Upper lobe of left lung (tissue), 6 donors: ENCODE results near the gene GALNT10. TPM values are rescaled to one million over a fixed set of nuclear protein-coding genes. Genes with fewer than 3 reads are reported as not detected.

ENCODE experiments used
- ATAC-seq, 2 donors: fragments of 200-7000 bp; cut with Tn5 transposase; one replicate each; pipeline ENCODE4 v1.9.1; 2022; ENCODE audit warnings: mild to moderate bottlenecking in 2 of 2, moderate library complexity in 2 of 2; ENCODE audit not compliant: low FRiP score in 2 of 2
- DNase-seq, 2 donors: peaks; one replicate each; pipeline ENCODE4 v3.0.0-alpha.2; 2019 to 2020
- H3K27ac ChIP-seq, 4 donors: fragments of 200-600 bp; sonication (generic); one replicate each; pipeline ENCODE4 v1.5.1; 2016 to 2019
- H3K27me3 ChIP-seq, 4 donors: fragments of 200-600 bp; sonication (generic); one replicate each; pipeline ENCODE4 v1.5.1; 2017 to 2019
- H3K36me3 ChIP-seq, 4 donors: fragments of 200-600 bp; sonication (generic); one replicate each; pipeline ENCODE4 v1.5.1; 2016 to 2019
- H3K4me1 ChIP-seq, 4 donors: fragments of 200-600 bp; sonication (generic); one replicate each; pipeline ENCODE4 v1.5.1; 2018 to 2019
- H3K4me3 ChIP-seq, 4 donors: fragments of 200-600 bp; sonication (generic); one replicate each; pipeline ENCODE4 v1.5.1; 2017 to 2019; ENCODE audit warnings: mild to moderate bottlenecking in 2 of 4, moderate library complexity in 1 of 4
- H3K9me3 ChIP-seq, 4 donors: fragments of 200-600 bp; sonication (generic); one replicate each; pipeline ENCODE4 v1.5.1; 2018 to 2019
- EP300 ChIP-seq, 4 donors: sonication (generic); formaldehyde crosslinking; IDR thresholded peaks; one replicate each; pipeline ENCODE4 v1.5.1; 2017; ENCODE audit warnings: antibody characterized with exemption in 4 of 4, control low read depth in 2 of 4
- POLR2A ChIP-seq, 4 donors: fragments of 450-650 bp; IDR thresholded peaks; one replicate each; pipeline ENCODE4 v1.5.1; 2016 to 2017; ENCODE audit warnings: antibody characterized with exemption in 4 of 4, mild to moderate bottlenecking in 2 of 4
- POLR2AphosphoS5 ChIP-seq, 2 donors: sonication (generic); formaldehyde crosslinking; IDR thresholded peaks; one replicate each; pipeline ENCODE4 v1.5.1; 2017; ENCODE audit warnings: antibody characterized with exemption in 2 of 2
- WGBS, 2 donors: methylation state at CpG; one replicate each; pipeline ENCODE4 v1.1.5; 2017 to 2018; 5-methylcytosine and 5-hydroxymethylcytosine counted together
- total RNA-seq, 6 donors: library from RNA; depleted of rRNA in 4 of 6; stranded (reverse); fragments of >200 nt in 4 of 6; gene quantifications; one replicate each; pipeline versions ENCODE4 v1.1.0 to v1.2.1, GENCODE V29; 2016 to 2021
- TF ChIP-seq, protein P1 (sequence below), 6 experiments: fragments of 450-650 bp in 4 of 6; fragments of 200-600 bp in 2 of 6; sonication (generic) in 2 of 6; IDR thresholded peaks; one replicate each; pipeline ENCODE4 v1.5.1; 2016 to 2019; ENCODE audit warnings: antibody characterized with exemption in 6 of 6
- donor health status: DM: no; HTN: no; CAD: no; lungs with moderate emphysema.
- donor health status: DM: no; HTN: yes; CAD: no; lungs with severe emphysema.

The GALNT10 gene
- total RNA-seq, 6 donors from 2014 or later = 38.6 to 118 (median 66.4) TPM

GRCh38 chr5:154315196-154315595, 124.7 kb downstream of the GALNT10 start:
- DNase-seq (peak in 1 of 2 donors; percentile 2), ATAC-seq (no peak)
- Histone ChIP-seq H3K4me1 (peaks cover 0 to 2% (median 0%) of the 10 kb centered on the region in 4 donors), H3K27me3 (no peaks in the 10 kb centered on the region), H3K9me3 (no peaks in the 10 kb centered on the region), H3K36me3 (no peaks in the 10 kb centered on the region), H3K4me3 (no peak overlapping the region), H3K27ac (no peak overlapping the region)
- 86 to 91% methylated on average over 3 of the region's 3 CpGs for WGBS, 2 donors
- no peak for TF ChIP-seq EP300 (IDR thresholded peaks at IDR 0.05)
- no peak for TF ChIP-seq POLR2A (IDR thresholded peaks at IDR 0.05)
- no peak for TF ChIP-seq POLR2AphosphoS5 (IDR thresholded peaks at IDR 0.05)
- TF ChIP-seq, protein P1, sequence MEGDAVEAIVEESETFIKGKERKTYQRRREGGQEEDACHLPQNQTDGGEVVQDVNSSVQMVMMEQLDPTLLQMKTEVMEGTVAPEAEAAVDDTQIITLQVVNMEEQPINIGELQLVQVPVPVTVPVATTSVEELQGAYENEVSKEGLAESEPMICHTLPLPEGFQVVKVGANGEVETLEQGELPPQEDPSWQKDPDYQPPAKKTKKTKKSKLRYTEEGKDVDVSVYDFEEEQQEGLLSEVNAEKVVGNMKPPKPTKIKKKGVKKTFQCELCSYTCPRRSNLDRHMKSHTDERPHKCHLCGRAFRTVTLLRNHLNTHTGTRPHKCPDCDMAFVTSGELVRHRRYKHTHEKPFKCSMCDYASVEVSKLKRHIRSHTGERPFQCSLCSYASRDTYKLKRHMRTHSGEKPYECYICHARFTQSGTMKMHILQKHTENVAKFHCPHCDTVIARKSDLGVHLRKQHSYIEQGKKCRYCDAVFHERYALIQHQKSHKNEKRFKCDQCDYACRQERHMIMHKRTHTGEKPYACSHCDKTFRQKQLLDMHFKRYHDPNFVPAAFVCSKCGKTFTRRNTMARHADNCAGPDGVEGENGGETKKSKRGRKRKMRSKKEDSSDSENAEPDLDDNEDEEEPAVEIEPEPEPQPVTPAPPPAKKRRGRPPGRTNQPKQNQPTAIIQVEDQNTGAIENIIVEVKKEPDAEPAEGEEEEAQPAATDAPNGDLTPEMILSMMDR (IDR thresholded peaks at IDR 0.05) = no peak

DNA sequence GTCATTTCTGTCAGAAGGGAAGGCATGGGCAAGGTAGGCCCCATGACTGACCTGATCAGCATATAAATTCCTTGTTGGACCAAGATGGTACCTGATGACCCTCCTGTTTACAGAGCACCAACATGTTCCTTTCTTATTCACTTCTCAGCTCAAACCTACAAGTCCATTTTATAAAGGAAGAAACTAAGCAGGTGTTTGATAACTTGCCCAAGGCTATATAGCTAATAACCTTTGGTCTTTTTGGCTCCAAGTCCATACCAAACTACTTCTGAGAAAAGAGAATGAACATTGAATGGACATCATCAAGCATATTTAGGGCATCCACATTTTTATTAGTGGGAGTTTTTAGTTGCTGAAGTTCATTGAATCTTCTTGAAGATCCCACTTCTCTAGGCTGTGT, 125.2 kb downstream of the GALNT10 start:
- Histone ChIP-seq H3K9me3 (no peaks in the 10 kb centered on the region), H3K27me3 (no peaks in the 10 kb centered on the region), H3K27ac (no peak overlapping the region), H3K36me3 (no peaks in the 10 kb centered on the region), H3K4me1 (peaks cover 0 to 2% (median 0%) of the 10 kb centered on the region in 4 donors), H3K4me3 (no peak overlapping the region)
- TF ChIP-seq POLR2AphosphoS5 (IDR thresholded peaks at IDR 0.05) = no peak
- no peak for TF ChIP-seq EP300 (IDR thresholded peaks at IDR 0.05)
- no peak for TF ChIP-seq POLR2A (IDR thresholded peaks at IDR 0.05)
- TF ChIP-seq, protein P1 (IDR thresholded peaks at IDR 0.05) = no peak
- ATAC-seq = no peak
- DNase-seq = no peak

DNA sequence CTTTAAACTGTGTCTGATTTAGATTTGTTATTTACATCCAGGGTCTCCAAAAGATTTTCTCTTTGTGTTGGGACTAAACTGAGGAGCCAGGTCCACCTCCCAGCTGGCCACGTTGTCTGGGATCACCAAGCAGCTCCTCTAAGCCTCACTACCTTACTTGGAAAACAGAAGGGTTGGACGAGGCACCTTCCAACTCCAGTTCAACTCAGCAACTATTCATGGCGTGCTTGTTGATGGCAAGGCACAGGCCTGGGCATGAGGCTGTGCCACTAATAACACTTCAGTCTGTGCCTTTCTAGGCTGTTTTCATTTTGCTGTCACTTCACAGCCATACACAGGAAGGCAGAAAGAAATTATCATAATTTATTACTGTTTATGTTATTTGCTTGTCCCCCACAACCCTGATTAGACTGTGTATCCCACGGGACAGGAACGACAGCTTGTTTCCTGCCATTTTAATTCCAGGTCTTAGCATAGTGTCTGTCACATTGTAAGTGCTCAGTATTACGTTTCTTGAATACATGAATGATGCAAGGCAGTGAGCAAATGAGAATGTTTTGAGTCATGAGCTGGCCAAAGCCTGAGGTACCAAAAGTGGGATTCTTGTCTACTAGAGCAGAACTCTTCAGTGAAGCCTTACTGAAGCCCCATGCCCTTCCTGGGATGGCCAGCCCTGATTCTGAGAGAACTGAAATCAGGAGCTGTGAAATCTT, 125.8 kb downstream of the GALNT10 start:
- no peak for ATAC-seq
- no peaks in the 10 kb centered on the region for H3K27me3 ChIP-seq

GRCh38 chr5:154317916-154318315, 127.4 kb downstream of the GALNT10 start:
- 95 to 100% methylated on average over 3 of the region's 3 CpGs for WGBS, 2 donors
- Histone ChIP-seq H3K27ac (no peak overlapping the region), H3K9me3 (no peaks in the 10 kb centered on the region), H3K36me3 (no peaks in the 10 kb centered on the region), H3K27me3 (no peaks in the 10 kb centered on the region), H3K4me3 (no peak overlapping the region), H3K4me1 (no peaks in the 10 kb centered on the region)
- no peak for TF ChIP-seq EP300 (IDR thresholded peaks at IDR 0.05)
- TF ChIP-seq, protein P1 (IDR thresholded peaks at IDR 0.05) = no peak
- TF ChIP-seq POLR2A (IDR thresholded peaks at IDR 0.05) = no peak
- no peak for TF ChIP-seq POLR2AphosphoS5 (IDR thresholded peaks at IDR 0.05)
- ATAC-seq (no peak), DNase-seq (no peak)

More for the DNA sequence above, 125.8 kb downstream of the GALNT10 start:
- no peak overlapping the region for H3K4me3 ChIP-seq
- WGBS, 2 donors = 64 to 66% methylated on average over 6 of the region's 6 CpGs
- TF ChIP-seq POLR2A (IDR thresholded peaks at IDR 0.05) (no peak), EP300 (IDR thresholded peaks at IDR 0.05) (no peak), POLR2AphosphoS5 (IDR thresholded peaks at IDR 0.05) (no peak)
- TF ChIP-seq, protein P1 (IDR thresholded peaks at IDR 0.05) = no peak
- no peak for DNase-seq
- H3K4me1 ChIP-seq = no peaks in the 10 kb centered on the region
- no peaks in the 10 kb centered on the region for H3K9me3 ChIP-seq
- no peak overlapping the region for H3K27ac ChIP-seq
- no peaks in the 10 kb centered on the region for H3K36me3 ChIP-seq

GRCh38 chr5:154318691-154319090, 128.2 kb downstream of the GALNT10 start:
- DNase-seq (no peak), ATAC-seq (no peak)
- H3K36me3 ChIP-seq = peaks cover 0 to 2% (median 0%) of the 10 kb centered on the region in 4 donors

More at GRCh38 chr5:154318691-154319090, 128.2 kb downstream of the GALNT10 start:
- Histone ChIP-seq H3K27ac (no peak overlapping the region), H3K4me3 (no peak overlapping the region), H3K4me1 (no peaks in the 10 kb centered on the region), H3K27me3 (no peaks in the 10 kb centered on the region), H3K9me3 (no peaks in the 10 kb centered on the region)
- TF ChIP-seq POLR2AphosphoS5 (IDR thresholded peaks at IDR 0.05) (no peak), EP300 (IDR thresholded peaks at IDR 0.05) (no peak), POLR2A (IDR thresholded peaks at IDR 0.05) (no peak)
- TF ChIP-seq, protein P1 (IDR thresholded peaks at IDR 0.05) = no peak
- WGBS, 2 donors = 96 to 100% methylated on average over 1 of the region's 1 CpG
